Panc1 (cell line): ENCODE results near the gene GABPB1. TPM values are rescaled to one million over a fixed set of nuclear protein-coding genes. Genes with fewer than 3 reads are reported as not detected.

Experiments used
- ATAC-seq: fragments of 200-7000 bp; cut with Tn5 transposase; 2 replicates; pipeline ENCODE4 v1.9.1; 2020; ENCODE audit warnings: mild to moderate bottlenecking, moderate library complexity
- BruUV-seq: library from RNA; stranded (reverse); fragments of 400-500 nt; replicated peaks from 2 replicates; lab custom pipeline; 2021; lab: Mats Ljungman, UMichigan
- CTCF ChIA-PET: fragments of 300-600 bp; sonication (Branson Sonifier 250); formaldehyde crosslinking; loops from one replicate; lab custom pipeline; 2022; ENCODE audit warnings: antibody characterized with exemption; lab: Charles Lee
- POLR2A ChIA-PET: fragments of 300-600 bp; sonication (Branson Sonifier 250); formaldehyde crosslinking; loops from one replicate; lab custom pipeline; 2022; ENCODE audit warnings: antibody characterized with exemption; lab: Charles Lee
- DNase-seq: peaks from one replicate; pipeline ENCODE4 v3.0.0-alpha.2; 2010; ENCODE audit warnings: low read depth, low spot score
- H3K27ac ChIP-seq: 2 replicates; pipeline ENCODE4 v1.5.1; 2011; ENCODE audit warnings: mild to moderate bottlenecking, low read length, inconsistent platforms
- H3K27me3 ChIP-seq: fragments of 200-500 bp; sonication (Bioruptor generic); 2 replicates; pipeline ENCODE4 v1.6.0; 2014; ENCODE audit warnings: low read length, inconsistent platforms; ENCODE audit not compliant: control insufficient read depth, insufficient read depth
- H3K36me3 ChIP-seq: fragments of 200-500 bp; sonication (Bioruptor generic); 2 replicates; pipeline ENCODE4 v1.5.1; 2014; ENCODE audit warnings: inconsistent platforms, mild to moderate bottlenecking, low read length, moderate library complexity; ENCODE audit not compliant: control insufficient read depth, insufficient read depth
- H3K4me1 ChIP-seq: 2 replicates; pipeline ENCODE4 v1.5.1; 2011; ENCODE audit warnings: inconsistent platforms, mild to moderate bottlenecking, low read length, moderate library complexity; ENCODE audit not compliant: control insufficient read depth, insufficient read depth
- H3K4me3 ChIP-seq, 2 experiments: 2 replicates each; pipeline ENCODE4 v1.5.1; 2011 to 2012; ENCODE audit warnings: low read depth in 2 of 2, low read length in 2 of 2, mild to moderate bottlenecking in 2 of 2, inconsistent platforms in 1 of 2, moderate library complexity in 1 of 2
- H3K9me3 ChIP-seq: fragments of 200-500 bp; sonication (Bioruptor generic); 2 replicates; pipeline ENCODE4 v1.5.1; 2014; ENCODE audit warnings: low read depth, mild to moderate bottlenecking, inconsistent platforms, low read length, moderate library complexity; ENCODE audit not compliant: control insufficient read depth, insufficient read depth
- CTCF ChIP-seq: fragments of 450-650 bp; IDR thresholded peaks from 2 replicates; pipeline ENCODE4 v1.5.1; 2017; ENCODE audit warnings: mild to moderate bottlenecking
- POLR2AphosphoS5 ChIP-seq: IDR thresholded peaks from 2 replicates; pipeline ENCODE4 v1.6.1; 2012; ENCODE audit warnings: mild to moderate bottlenecking, low read depth, low read length, moderate library complexity
- REST ChIP-seq, 2 experiments: IDR thresholded peaks; 2 replicates each; pipeline ENCODE4 v1.6.1; 2011 to 2012; ENCODE audit warnings: low read depth in 2 of 2, control low read depth in 1 of 2, low read length in 1 of 2, mild to moderate bottlenecking in 1 of 2, moderate library complexity in 1 of 2; ENCODE audit not compliant: insufficient read depth in 1 of 2
- SIN3A ChIP-seq: IDR thresholded peaks from 2 replicates; pipeline ENCODE4 v1.6.1; 2012; ENCODE audit warnings: low read depth, mild to moderate bottlenecking, low read length, moderate library complexity, borderline replicate concordance; ENCODE audit not compliant: insufficient read depth
- TCF7L2 ChIP-seq: IDR thresholded peaks from 2 replicates; pipeline ENCODE4 v1.6.1; 2011; ENCODE audit warnings: mild to moderate bottlenecking, low read depth, low read length, inconsistent platforms
- in situ Hi-C: cut with HindIII; loops from 2 replicates; pipeline ENCODE4 v1.10.0; 2016; ENCODE audit warnings: low sequenced_read_pairs, low pct_unique_long_range_greater_than_20kb
- intact Hi-C: fragments of 100-400 bp; cut with micrococcal nuclease; formaldehyde crosslinking; loops from one replicate; pipeline ENCODE4 v1.10.0; 2022; ENCODE audit not compliant: unreplicated experiment
- total RNA-seq: library from RNA; stranded (reverse); gene quantifications from one replicate; pipeline ENCODE4 v1.2.1, GENCODE V29; 2021; ENCODE audit not compliant: unreplicated experiment

Gene GABPB1
- total RNA-seq, 1 experiment from 2014 or later, result 20.0 TPM

GRCh38 chr15:50361756-50362155 is 6.8 kb upstream of the GABPB1 start:
- CTCF ChIA-PET, result no interaction called here
- Histone ChIP-seq H3K9me3 (no peaks in the 10 kb centered on the region), H3K4me1 (peaks cover 3% of the 10 kb centered on the region), H3K27me3 (no peaks in the 10 kb centered on the region), H3K36me3 (peaks cover 3% of the 10 kb centered on the region), H3K4me3 (no peak overlapping the region), H3K27ac (no peak overlapping the region)
- intact Hi-C loops (no loop called here), in situ Hi-C loops (no loop called here)
- TF ChIP-seq CTCF (no peak), TCF7L2 (no peak), REST (IDR thresholded peaks at IDR 0.05; ENCODE audit: insufficient read depth in 1 of 2, low read depth in 2 of 2, low read length in 1 of 2) (no peak), POLR2AphosphoS5 (no peak), SIN3A (no peak)
- ATAC-seq (no peak), DNase-seq (no peak)
- no TSS peak for BruUV-seq
- POLR2A ChIA-PET, result no interaction called here

GRCh38 chr15:50358845-50359244 is 3.8 kb upstream of the GABPB1 start:
- Histone ChIP-seq H3K4me3 (no peak overlapping the region), H3K36me3 (peaks cover 10% of the 10 kb centered on the region), H3K27me3 (no peaks in the 10 kb centered on the region), H3K9me3 (no peaks in the 10 kb centered on the region), H3K4me1 (peaks cover 8% of the 10 kb centered on the region), H3K27ac (no peak overlapping the region)
- BruUV-seq, result no TSS peak
- peak; percentile 36; the same call in 1 of the 2 replicates for ATAC-seq
- DNase-seq, result no peak
- in situ Hi-C loops, result no loop called here
- POLR2A ChIA-PET, result no interaction called here
- TF ChIP-seq SIN3A (no peak), CTCF (peak; percentile 72)
- intact Hi-C loops, result no loop called here
- CTCF ChIA-PET, result no interaction called here
